H9 (cell line): Measurements from ENCODE around the gene CELF4. TPM values are rescaled to one million over a fixed set of nuclear protein-coding genes. Genes with fewer than 3 reads are reported as not detected.

Source experiments
- DNase-seq: peaks from one replicate; pipeline ENCODE4 v3.0.0-alpha.2; 2017
- H2AFZ ChIP-seq: one replicate; pipeline ENCODE4 v1.6.1; 2013; ENCODE audit warnings: mild to moderate bottlenecking, low read length, control low read depth, moderate library complexity
- H2AK5ac ChIP-seq: 2 replicates; pipeline ENCODE4 v1.6.1; 2013; ENCODE audit warnings: low read length, control low read depth, mixed read lengths; ENCODE audit not compliant: insufficient read length
- H2BK120ac ChIP-seq: one replicate; pipeline ENCODE4 v1.6.1; 2013; ENCODE audit warnings: low read depth, mild to moderate bottlenecking, low read length, control low read depth, inconsistent platforms; ENCODE audit not compliant: poor library complexity, severe bottlenecking
- H2BK12ac ChIP-seq: 2 replicates; pipeline ENCODE4 v1.6.1; 2013; ENCODE audit warnings: low read length, control low read depth, mixed read lengths, low read depth; ENCODE audit not compliant: insufficient read length
- H2BK15ac ChIP-seq: 2 replicates; pipeline ENCODE4 v1.6.1; 2013; ENCODE audit warnings: low read depth, low read length, control low read depth
- H2BK20ac ChIP-seq: one replicate; pipeline ENCODE4 v1.6.1; 2013; ENCODE audit warnings: low read depth, mild to moderate bottlenecking, low read length, control low read depth, inconsistent platforms; ENCODE audit not compliant: poor library complexity, severe bottlenecking
- H2BK5ac ChIP-seq: 2 replicates; pipeline ENCODE4 v1.6.1; 2013; ENCODE audit warnings: low read length, control low read depth, mixed read lengths; ENCODE audit not compliant: insufficient read length
- H3K14ac ChIP-seq: 2 replicates; pipeline ENCODE4 v1.6.1; 2013; ENCODE audit warnings: low read length, control low read depth; ENCODE audit not compliant: insufficient read depth
- H3K18ac ChIP-seq: 2 replicates; pipeline ENCODE4 v1.6.1; 2013; ENCODE audit warnings: low read depth, mild to moderate bottlenecking, mixed read lengths, low read length, control low read depth; ENCODE audit not compliant: insufficient read length
- H3K23ac ChIP-seq: 2 replicates; pipeline ENCODE4 v1.6.1; 2013; ENCODE audit warnings: low read length, control low read depth, mixed read lengths, low read depth; ENCODE audit not compliant: insufficient read length
- H3K23me2 ChIP-seq: 2 replicates; pipeline ENCODE4 v1.6.1; 2013; ENCODE audit warnings: low read depth, mild to moderate bottlenecking, mixed read lengths, low read length, control low read depth; ENCODE audit not compliant: insufficient read length, poor library complexity, severe bottlenecking
- H3K27ac ChIP-seq: 2 replicates; pipeline ENCODE4 v1.5.1; 2013; ENCODE audit warnings: low read length, control low read depth, mixed read lengths, low read depth; ENCODE audit not compliant: insufficient read length
- H3K27me3 ChIP-seq: 2 replicates; pipeline ENCODE4 v1.6.1; 2013; ENCODE audit warnings: low read length, control low read depth, inconsistent platforms; ENCODE audit not compliant: insufficient read depth
- H3K4ac ChIP-seq: 2 replicates; pipeline ENCODE4 v1.6.1; 2013; ENCODE audit warnings: low read depth, mild to moderate bottlenecking, control low read depth, inconsistent platforms, low read length, moderate library complexity
- H3K4me1 ChIP-seq: 2 replicates; pipeline ENCODE4 v1.6.1; 2013; ENCODE audit warnings: low read length, control low read depth, inconsistent platforms; ENCODE audit not compliant: insufficient read depth
- H3K4me2 ChIP-seq: 2 replicates; pipeline ENCODE4 v1.6.1; 2013; ENCODE audit warnings: low read length, control low read depth, mixed read lengths; ENCODE audit not compliant: insufficient read length, insufficient read depth
- H3K56ac ChIP-seq: 2 replicates; pipeline ENCODE4 v1.6.1; 2013; ENCODE audit warnings: low read depth, mild to moderate bottlenecking, mixed read lengths, low read length, control low read depth; ENCODE audit not compliant: insufficient read length
- H3K79me1 ChIP-seq: 2 replicates; pipeline ENCODE4 v1.6.1; 2013; ENCODE audit warnings: low read depth, mild to moderate bottlenecking, moderate library complexity, low read length, control low read depth, inconsistent platforms; ENCODE audit not compliant: insufficient read depth, poor library complexity, severe bottlenecking
- H3K79me2 ChIP-seq: 2 replicates; pipeline ENCODE4 v1.6.1; 2013; ENCODE audit warnings: low read length, control low read depth, inconsistent platforms; ENCODE audit not compliant: insufficient read depth
- H3K9ac ChIP-seq: 2 replicates; pipeline ENCODE4 v1.6.1; 2013; ENCODE audit warnings: low read length, control low read depth, mixed read lengths; ENCODE audit not compliant: insufficient read length; ENCODE audit errors: extremely low read depth
- H3K9me3 ChIP-seq: one replicate; pipeline ENCODE4 v1.6.1; 2013; ENCODE audit warnings: low read depth, low read length, inconsistent platforms; ENCODE audit not compliant: control insufficient read depth
- H3T11ph ChIP-seq: one replicate; pipeline ENCODE4 v1.6.1; 2013; ENCODE audit warnings: mild to moderate bottlenecking, low read length, control low read depth, inconsistent platforms
- H4K20me1 ChIP-seq: one replicate; pipeline ENCODE4 v1.6.1; 2013; ENCODE audit not compliant: control insufficient read depth, insufficient read length, insufficient read depth
- H4K5ac ChIP-seq: 2 replicates; pipeline ENCODE4 v1.6.1; 2013; ENCODE audit warnings: low read depth, mild to moderate bottlenecking, mixed read lengths, low read length, control low read depth; ENCODE audit not compliant: insufficient read length
- H4K8ac ChIP-seq: replicated peaks from 2 replicates; pipeline ENCODE4 v1.6.1; 2013; ENCODE audit warnings: low read length, control low read depth, mixed read lengths, low read depth; ENCODE audit not compliant: insufficient read length
- H4K91ac ChIP-seq: 2 replicates; pipeline ENCODE4 v1.6.1; 2013; ENCODE audit warnings: low read depth, mild to moderate bottlenecking, moderate library complexity, mixed read lengths, low read length, control low read depth; ENCODE audit not compliant: insufficient read length
- H3K27ac Mint-ChIP-seq, 3 experiments: 2 replicates in 2 of 3; 3 replicates in 1 of 3; pipeline ENCODE4 v1.8.0; 2020 to 2021; ENCODE audit warnings: mixed read lengths in 3 of 3, mild to moderate bottlenecking in 1 of 3, moderate library complexity in 1 of 3
- H3K27me3 Mint-ChIP-seq: 2 replicates; pipeline ENCODE4 v1.8.0; 2021; ENCODE audit warnings: low read depth, mild to moderate bottlenecking, moderate library complexity, mixed read lengths
- H3K36me3 Mint-ChIP-seq, 3 experiments: 2 replicates in 2 of 3; 3 replicates in 1 of 3; pipeline ENCODE4 v1.8.0; 2020 to 2021; ENCODE audit warnings: low read depth in 3 of 3, mixed read lengths in 3 of 3; ENCODE audit not compliant: insufficient read depth in 1 of 3
- H3K4me1 Mint-ChIP-seq, 2 experiments: 2 replicates each; pipeline ENCODE4 v1.8.0; 2020; ENCODE audit warnings: mixed read lengths in 2 of 2
- H3K4me3 Mint-ChIP-seq, 2 experiments: 2 replicates in 1 of 2; 3 replicates in 1 of 2; pipeline ENCODE4 v1.8.0; 2020 to 2021; ENCODE audit warnings: mild to moderate bottlenecking in 2 of 2, mixed read lengths in 2 of 2, moderate library complexity in 1 of 2
- H3K9me3 Mint-ChIP-seq, 2 experiments: 2 replicates in 1 of 2; 3 replicates in 1 of 2; pipeline ENCODE4 v1.8.0; 2020; ENCODE audit warnings: mild to moderate bottlenecking in 2 of 2, mixed read lengths in 2 of 2, moderate library complexity in 1 of 2
- WGBS: extraction: QIAGEN DNeasy Blood & Tissue Kit; methylation state at CpG from one replicate; pipeline ENCODE4 v1.1.7; 2013; ENCODE audit warnings: missing lambda C conversion rate, low lambda C conversion rate, mixed read lengths; ENCODE audit not compliant: insufficient read length; ENCODE audit errors: extremely low coverage; 5-methylcytosine and 5-hydroxymethylcytosine counted together
- total RNA-seq: library from RNA; stranded (reverse); gene quantifications from 2 replicates; pipeline ENCODE4 v1.2.1, GENCODE V29; 2021
- TF ChIP-seq, protein P1 (sequence below): fragments of 200-600 bp; sonication (generic); conservative IDR thresholded peaks from 3 replicates; pipeline ENCODE4 v1.8.0; 2021; ENCODE audit warnings: antibody characterized with exemption, mild to moderate bottlenecking

Gene CELF4
- total RNA-seq, 1 experiment from 2014 or later, result 1.1 TPM

DNA sequence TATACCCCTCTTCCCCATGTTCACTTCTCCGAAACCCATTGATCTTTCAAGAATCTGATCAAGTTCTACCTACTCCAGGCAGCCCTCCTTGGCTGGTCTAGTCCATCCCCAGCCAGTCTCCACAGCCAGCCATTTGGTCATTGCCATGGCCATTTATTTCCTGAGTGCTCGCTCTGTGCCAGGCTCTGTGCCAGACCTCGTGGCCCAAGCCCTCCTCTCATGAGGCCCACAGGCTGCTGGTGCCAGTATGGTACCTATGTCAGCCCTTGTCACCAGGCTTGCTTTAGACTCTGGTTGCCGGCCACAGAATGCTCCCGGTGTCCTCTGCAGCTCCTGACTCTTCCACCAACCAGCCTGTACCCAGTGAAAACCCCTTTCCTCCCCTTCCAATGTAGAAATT is 78.8 kb downstream of the CELF4 start:
- Histone ChIP-seq H3K14ac (no peak overlapping the region; the same call in 1 of the 2 replicates), H2BK120ac (no peak overlapping the region), H3K4ac (no peak overlapping the region), H4K5ac (no peak overlapping the region), H4K8ac (no peak overlapping the region), H3K4me1 (peaks cover 10% of the 10 kb centered on the region; the same call in 1 of the 2 replicates), H2BK12ac (no peak overlapping the region), H3T11ph (no peak overlapping the region), H4K20me1 (no peaks in the 10 kb centered on the region), H3K4me2 (no peak overlapping the region), H3K79me2 (no peaks in the 10 kb centered on the region), H2AFZ (no peak overlapping the region), H3K9me3 (no peaks in the 10 kb centered on the region), H2BK20ac (no peak overlapping the region), H3K23ac (no peak overlapping the region), H3K79me1 (no peaks in the 10 kb centered on the region), H2AK5ac (no peak overlapping the region), H3K9ac (no peak overlapping the region), H3K18ac (no peak overlapping the region), H2BK5ac (no peak overlapping the region), H3K23me2 (peaks cover 6% of the 10 kb centered on the region), H3K56ac (no peak overlapping the region), H3K27me3 (peaks cover 6% of the 10 kb centered on the region; the same call in 1 of the 2 replicates), H4K91ac (no peak overlapping the region), H2BK15ac (no peak overlapping the region), H3K27ac (no peak overlapping the region)
- TF ChIP-seq, protein P1, sequence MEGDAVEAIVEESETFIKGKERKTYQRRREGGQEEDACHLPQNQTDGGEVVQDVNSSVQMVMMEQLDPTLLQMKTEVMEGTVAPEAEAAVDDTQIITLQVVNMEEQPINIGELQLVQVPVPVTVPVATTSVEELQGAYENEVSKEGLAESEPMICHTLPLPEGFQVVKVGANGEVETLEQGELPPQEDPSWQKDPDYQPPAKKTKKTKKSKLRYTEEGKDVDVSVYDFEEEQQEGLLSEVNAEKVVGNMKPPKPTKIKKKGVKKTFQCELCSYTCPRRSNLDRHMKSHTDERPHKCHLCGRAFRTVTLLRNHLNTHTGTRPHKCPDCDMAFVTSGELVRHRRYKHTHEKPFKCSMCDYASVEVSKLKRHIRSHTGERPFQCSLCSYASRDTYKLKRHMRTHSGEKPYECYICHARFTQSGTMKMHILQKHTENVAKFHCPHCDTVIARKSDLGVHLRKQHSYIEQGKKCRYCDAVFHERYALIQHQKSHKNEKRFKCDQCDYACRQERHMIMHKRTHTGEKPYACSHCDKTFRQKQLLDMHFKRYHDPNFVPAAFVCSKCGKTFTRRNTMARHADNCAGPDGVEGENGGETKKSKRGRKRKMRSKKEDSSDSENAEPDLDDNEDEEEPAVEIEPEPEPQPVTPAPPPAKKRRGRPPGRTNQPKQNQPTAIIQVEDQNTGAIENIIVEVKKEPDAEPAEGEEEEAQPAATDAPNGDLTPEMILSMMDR, result no peak
- no CpG with 5 or more reads among the region's 5 CpGs for WGBS
- peaks cover 43% of the 10 kb centered on the region for H3K27me3 Mint-ChIP-seq
- peaks cover 74 to 79% of the 10 kb centered on the region in 2 experiments for H3K4me1 Mint-ChIP-seq
- H3K36me3 Mint-ChIP-seq, result no peaks in the 10 kb centered on the region; a peak in 1 of 7 replicates
- peak overlapping the region in 1 of 2 experiments; percentile 33; a peak in 3 of 5 replicates for H3K4me3 Mint-ChIP-seq
- H3K27ac Mint-ChIP-seq, result no peak overlapping the region
- no peak for DNase-seq
- H3K9me3 Mint-ChIP-seq, result no peaks in the 10 kb centered on the region; a peak in 1 of 5 replicates
